NCI-H1092 treated with DMSO at 0.1 percent for 48 hours (cell line): ENCODE data around the gene HSD17B11.
A peak's percentile ranks its signal among the peaks of the same experiment; 100 is the strongest.
"Not testable (repeated sequence)": the region's sequence is repeated elsewhere in the genome, so short reads cannot be mapped to it uniquely, and the experiment has no call there.

Experiments used
- DNase-seq: peaks from one replicate; lab custom pipeline; 2025; lab: John Stamatoyannopoulos, UW

Gene HSD17B11

DNA sequence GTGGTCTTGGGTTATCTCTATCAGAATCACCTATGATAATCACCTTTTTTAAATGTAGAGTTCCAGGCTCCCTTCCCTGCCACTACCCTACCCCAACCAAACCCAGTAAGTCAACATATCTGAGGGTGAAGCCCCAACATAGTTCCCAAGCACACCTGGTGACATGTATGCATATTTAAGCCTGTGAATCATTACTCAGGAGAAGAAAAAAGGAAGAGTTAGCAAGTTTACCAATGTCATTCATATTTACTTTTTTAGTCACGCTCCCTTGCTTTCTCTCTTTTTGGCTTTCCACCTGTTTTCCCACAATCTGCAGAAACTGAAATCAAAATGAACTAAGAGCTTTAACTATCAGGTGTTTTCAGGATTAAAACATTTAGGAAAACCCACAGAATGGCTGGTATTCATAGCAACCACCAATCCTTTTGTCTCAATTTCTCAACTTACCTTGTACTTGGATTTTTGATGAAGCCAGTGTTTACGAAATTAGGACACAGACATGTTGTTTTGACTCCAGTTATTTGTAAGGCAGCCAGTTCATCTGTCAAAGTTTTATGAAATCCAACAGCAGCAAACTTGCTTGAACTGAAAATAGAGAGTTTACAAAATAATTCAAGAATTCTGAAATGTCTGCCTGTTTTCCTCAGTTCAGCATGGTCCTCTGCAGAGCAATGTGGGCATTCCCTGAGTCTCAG, 34.0 kb downstream of the HSD17B11 start:
- DNase-seq, result no peak

DNA sequence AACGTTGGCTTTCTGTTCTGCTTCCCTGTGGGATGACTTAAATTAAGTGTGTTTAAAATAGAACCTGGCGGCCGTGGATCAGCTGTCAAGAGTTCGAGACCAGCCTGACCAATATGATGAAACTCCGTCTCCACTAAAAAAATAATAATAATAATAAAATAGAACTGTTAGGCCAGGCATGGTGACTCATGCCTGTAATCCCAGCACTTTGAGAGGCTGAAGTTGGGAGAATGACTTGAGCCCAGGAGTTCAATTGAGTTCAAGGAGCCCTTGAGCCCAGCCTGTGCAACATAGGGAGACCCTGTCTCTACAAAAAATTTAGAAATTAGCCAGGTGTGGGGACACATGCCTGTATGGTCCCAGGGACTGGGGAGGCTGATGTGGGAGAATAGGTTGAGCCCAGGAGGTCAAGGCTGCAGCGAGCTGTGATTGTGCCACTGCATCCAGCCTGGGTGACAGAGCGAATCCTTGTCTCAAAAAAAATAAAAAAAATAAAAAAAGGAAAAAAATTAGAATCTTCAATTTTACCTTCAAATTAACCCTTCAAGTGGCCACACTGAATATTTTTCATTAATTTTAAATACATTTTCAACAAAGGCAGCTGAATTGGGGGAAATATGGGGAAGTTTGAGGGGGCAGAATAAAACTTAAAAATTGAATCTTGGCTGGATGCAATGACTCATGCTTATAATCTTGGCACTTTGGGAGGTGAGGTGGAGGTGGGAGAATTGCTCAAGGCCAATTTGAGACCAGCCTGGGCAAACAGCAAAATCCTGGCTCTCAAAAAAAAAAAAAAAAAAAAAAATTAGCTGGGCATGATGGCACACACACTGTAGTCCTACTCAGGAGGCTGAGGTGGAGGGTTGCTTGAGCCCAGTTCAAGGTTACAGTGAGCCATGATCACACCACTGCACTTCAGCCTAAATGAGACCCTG, 36.6 kb downstream of the HSD17B11 start:
- no peak for DNase-seq

DNA sequence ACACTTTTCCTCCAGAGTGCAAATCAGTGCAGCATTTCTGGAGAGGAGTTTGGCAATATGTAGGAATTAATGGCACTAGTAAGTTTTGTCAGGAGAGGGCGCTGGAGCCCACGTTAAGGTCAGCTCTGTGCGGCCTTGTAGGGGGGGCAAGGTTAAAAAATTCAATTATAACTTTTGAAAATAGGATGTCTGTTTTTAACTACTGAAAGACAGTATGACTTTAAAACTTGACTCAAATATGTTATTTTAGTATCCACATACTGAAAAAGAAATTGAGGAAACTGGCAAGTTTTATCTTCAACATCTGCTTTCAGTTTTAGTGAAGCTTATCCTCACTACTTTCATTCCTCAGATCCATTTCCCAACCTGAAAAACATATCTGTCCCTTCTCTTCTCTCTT, 37.4 kb downstream of the HSD17B11 start:
- DNase-seq, result peak; percentile 10

DNA sequence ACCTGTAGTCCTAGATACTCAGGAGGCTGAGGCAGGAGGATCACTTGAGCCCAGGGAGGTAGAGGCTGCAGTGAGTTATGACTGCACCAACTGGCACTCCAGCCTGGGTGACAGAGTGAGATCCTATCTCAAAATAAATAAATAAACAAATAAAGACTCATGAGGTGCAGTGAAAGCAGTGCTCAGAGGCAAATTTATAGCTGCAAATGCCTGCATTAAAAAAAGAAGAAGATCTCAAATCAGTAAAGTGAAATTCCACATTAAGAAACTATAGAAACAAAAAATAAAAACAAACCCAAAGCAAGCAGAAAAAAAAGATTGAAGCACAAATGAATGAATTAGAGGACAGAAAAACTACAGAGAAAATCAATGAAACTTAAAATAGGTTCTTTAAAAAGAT, 45.8 kb downstream of the HSD17B11 start:
- DNase-seq, result no peak

DNA sequence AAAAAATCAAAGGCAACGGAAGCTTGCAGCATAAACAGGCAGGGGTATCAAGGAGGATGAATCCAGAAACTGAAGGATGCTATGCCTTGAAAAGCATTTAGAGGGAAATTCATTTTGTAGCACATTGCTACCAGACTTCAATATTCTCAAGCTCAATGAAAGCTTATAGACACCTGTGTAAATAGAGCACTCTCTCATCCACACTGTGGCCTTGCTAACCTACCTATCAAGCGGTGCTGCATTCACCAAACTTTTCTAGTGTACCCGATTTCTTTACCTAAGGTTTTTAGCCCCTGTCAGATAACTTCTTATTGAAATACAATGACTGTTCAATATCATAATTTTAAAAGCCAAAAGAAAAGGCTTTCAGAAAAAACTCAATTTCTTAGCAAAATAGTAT, 48.1 kb downstream of the HSD17B11 start:
- no peak for DNase-seq

DNA sequence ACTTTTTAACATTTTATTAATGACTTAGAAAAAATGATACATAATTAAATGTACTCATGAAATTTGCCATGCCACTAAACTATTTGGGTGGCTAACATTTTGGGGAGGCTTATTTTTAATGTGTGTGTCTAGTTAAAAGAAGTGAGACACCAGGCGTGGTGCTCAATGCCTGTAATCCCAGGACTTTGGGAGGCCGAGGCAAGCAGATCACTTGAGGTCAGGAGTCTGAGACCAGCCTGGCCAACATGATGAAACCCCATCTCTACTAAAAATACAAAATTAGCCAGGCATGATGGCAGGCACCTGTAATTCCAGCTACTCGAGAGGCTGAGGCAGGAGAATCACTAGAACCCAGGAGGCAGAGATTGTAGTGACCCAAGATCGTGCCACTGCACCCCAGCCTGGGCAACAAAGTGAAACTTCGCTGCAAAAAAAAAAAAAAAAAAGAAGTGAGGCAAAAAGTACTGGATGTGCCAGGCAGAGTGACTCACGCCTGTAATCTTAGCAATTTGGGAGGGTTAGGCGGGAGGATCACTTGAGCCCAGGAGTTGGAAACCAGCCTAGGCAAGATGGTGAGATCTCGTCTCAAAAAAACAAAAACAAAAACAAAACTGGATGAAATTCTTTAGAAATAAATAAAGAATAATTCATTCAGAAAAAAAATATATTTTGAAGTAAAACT, 48.9 kb downstream of the HSD17B11 start:
- not testable (repeated sequence) for DNase-seq

DNA sequence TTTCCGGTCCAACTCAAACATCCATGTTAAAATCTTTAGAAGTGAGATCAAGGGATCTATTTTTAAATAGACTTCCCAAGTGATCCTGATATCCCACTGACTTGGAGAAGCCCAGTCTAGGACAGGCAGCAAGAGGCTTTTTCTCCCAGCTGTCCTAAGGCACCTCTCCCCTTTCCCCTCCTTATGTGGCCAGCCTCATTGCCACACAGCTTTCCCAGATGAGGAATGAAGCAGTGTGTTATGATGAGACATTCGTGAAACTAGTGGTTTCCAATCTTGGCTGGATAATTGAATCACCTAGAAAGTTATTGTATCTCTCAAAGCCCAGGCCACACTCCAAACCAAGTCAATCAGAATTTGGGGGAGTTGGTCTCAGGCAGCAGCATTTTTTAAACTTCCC, 51.5 kb downstream of the HSD17B11 start:
- no peak for DNase-seq

DNA sequence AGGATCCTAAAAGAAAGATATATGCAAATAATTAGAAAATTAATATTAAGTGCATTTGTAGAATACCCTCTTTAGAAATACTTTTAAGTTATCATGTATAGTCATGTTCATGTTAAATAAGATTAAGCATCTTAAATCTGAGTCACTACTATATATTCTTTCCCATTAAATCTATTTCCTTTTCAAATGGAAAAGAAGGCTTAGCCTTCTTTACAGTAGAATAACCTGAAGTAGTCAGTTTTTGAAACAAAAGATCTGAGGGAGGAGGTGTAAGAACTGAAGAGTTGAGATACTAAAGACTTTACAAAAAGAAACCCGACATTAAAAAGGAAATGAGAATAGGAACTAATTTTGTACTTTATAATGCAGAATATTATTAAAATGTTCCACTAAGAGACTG, 53.6 kb downstream of the HSD17B11 start:
- DNase-seq, result no peak

DNA sequence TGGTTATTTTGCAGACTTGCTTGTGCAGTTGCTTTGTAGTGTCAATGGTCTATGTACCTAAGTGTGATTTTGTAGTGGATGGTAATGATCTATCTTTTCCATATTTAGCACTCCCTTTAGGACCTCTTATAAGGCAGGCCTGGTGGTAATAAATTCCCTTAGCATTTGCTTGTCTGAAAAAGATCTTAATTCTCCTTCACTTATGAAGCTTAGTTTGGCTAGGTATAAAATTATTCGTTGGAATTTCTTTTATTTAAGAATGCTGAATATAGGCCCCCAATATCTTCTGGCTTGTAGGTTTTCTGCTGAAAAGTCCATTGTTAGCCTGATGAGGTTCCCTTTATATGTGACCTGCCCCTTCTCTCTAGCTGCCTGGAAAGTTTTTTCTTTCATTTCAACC, 57.7 kb downstream of the HSD17B11 start:
- no peak for DNase-seq

DNA sequence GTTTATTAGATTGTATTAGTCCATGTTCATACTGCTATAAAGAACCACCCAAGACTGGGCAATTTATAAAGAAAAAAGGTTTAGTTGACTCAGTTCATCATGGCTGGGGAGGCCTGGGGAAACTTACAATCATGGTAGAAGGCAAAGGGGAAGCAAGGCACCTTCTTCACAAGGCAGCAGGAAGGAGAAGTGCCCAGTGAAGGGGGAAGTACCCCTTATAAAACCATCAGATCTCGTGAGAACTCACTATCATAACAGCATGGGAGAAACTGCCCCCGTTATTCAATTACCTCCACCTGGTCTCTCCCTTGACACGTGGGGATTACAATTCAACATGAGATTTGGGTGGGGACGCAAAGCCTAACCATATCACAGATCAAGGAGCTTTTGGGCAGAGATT, 60.2 kb downstream of the HSD17B11 start:
- no peak for DNase-seq

DNA sequence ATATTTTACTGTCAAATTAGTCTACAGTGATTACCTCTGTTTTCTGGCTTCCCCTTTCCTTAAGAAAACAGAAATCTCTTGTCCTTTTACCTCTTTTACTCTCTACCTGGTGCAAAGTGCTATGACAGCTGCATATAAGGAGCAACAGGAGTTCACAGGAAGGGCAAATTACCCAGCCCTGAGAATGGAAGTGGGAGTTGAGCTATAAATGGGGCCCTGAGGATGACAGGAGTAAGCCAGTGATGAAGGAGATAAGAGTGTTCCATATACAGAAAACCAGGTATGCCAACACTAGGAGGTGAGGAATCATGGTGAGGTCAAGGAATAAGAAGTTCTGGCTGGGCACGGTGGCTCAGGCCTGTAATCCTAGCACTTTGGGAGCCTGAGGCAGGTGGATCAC, 63.9 kb downstream of the HSD17B11 start:
- DNase-seq, result no peak

DNA sequence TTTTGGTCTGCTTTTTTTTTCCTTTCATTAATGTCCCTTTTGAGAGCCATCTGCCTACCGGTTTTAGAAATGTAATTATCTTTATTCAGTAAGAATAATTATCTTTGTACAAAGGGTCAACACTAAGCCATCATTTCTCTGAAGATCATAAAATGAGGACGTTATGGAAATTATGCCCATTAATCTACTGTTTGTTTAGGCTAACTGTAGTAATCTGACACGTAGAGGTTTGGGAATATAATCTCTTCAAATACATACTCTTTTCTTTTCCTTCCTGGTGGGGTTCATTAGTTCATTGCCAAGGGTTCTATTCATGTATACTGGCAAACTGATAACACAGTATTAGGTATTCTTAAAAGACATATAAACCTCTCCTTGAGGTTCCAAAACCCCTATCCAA, 64.5 kb downstream of the HSD17B11 start:
- peak; percentile 68 for DNase-seq

DNA sequence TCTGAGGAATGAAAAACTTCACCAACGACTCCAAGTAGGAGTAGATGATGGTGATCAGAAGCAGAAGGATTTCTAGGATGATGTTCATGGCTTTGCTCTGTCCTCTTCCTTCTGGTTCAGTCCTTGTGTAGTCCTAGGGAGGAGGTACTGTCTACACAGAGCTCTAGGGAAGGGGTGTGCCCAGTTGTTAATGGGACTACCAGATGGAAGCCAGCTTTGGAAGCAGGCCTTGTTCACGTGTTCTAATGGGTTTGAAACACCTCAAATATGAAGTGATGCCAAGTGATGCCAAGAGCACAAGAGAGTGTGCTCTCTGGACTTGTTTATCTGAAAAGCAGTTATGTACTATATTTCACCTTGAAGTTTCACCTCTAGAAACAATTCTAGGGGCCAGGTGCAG, 68.2 kb downstream of the HSD17B11 start, which contains the start of gene HSD17B13:
Gene HSD17B13 (minus strand): TSS at position 129 of the 400 bp plus-strand sequence. CDS start 41 bp downstream, at position 88.
- peak; percentile 15 for DNase-seq

DNA sequence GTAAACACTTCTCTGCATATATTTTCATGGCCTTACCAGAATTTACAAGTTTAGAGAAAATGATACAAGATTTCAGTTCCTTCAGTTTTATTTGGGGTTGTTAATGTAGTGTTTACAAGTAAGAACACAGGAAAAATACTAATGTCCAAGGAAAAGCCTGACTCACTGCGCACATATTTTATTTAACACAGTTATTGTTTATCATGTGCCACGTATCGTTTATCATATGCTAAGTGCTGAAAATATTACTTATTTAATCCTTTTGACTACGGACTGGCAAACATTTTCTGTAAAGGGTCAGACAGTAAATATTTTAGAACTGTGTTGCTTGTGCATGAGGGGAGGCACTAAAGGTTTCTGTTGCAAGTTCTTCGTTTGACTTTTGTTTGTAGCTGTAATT, 69.1 kb downstream of the HSD17B11 start:
- DNase-seq, result no peak

DNA sequence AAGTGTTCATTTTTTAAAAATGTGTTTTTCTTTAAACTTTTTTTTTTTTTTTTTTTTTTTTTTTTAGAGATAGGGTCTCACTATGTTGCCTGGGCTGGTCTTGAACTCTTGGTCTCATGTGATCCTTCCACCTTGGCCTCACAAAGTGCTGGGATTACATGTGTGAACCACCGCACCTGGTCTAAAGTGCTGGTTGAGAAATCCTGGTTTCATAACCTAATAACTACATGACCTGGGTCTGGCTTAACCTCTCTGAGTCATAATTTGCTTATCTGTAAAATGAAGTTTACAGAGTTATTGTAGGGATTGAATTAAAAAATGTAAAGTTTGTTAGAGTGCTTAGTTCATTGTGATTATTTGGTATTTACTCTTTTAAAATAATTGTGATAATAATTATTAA, 73.5 kb downstream of the HSD17B11 start:
- DNase-seq, result no peak

DNA sequence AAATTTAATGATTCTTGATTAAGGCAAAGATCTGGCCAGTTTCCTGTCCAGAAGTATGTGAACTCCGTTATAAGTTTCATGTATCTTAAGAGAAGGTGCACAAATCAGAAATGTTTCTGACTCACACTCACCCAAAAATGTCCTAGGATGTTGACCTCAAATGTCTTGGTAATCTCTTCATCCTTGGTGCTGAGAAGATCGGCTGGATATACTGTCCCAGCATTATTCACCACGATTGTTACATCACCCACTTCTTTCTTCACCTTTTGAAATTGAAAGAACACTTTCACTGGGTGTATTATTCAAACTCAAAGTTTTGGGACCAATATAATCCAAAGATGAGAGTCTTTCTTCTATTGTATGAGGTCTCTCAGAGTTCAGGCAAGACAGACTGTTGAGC, 74.0 kb downstream of the HSD17B11 start:
- no peak for DNase-seq

DNA sequence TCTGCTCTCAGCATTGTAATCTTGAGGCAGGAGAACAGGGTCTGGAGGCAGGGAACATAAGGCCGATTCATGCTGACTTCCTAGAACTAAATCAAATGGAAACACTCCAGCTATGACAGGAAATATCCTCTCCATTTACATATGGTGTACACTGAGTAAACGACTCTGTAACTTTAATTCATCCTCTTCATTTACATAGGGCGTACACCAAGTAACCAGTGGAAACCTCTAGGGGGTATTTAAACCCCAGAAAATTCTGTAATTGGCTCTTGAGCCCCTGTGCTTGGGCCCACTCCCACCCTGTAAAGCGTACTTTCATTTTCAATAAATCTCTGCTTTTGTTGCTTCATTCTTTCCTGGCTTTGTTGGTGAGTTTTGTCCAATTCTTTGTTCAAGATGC, 76.0 kb downstream of the HSD17B11 start:
- not testable (repeated sequence) for DNase-seq

DNA sequence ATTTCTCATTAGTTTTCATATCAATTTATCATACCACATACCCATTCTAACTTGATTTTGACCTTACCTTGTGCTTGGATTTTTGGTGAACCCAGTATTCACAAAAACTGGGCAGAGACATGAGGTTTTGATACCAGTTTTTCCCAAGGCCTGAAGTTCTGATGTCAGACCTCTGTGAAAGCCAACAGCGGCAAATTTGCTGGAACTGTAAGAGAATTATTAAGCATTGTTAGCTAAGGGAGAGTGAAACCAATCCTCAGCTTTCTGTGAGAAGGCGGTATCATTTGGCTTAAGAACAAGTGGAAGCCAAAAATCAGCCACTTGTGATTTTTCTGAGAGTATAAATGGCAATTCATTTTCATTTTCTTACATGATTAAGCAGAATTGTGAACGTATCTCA, 77.2 kb downstream of the HSD17B11 start:
- no peak for DNase-seq

DNA sequence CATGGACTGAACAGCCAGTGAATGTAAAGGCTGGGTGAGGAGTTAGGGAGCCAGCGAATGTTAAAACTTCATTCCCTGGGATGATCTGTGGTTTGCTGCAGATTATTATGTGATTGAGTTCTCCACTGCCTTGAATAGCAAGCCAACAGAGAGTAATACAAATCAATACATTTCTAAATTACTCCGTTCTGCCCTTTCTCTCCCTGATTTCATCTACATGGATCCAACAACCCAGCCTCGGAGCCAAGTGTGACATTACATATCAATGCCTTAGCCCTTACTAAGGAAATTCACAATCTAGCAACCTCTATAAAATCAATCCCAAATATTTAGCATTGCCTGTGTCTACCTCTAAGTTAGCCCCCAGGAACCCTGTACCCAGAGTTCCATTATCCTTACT, 79.3 kb downstream of the HSD17B11 start:
- no peak for DNase-seq

DNA sequence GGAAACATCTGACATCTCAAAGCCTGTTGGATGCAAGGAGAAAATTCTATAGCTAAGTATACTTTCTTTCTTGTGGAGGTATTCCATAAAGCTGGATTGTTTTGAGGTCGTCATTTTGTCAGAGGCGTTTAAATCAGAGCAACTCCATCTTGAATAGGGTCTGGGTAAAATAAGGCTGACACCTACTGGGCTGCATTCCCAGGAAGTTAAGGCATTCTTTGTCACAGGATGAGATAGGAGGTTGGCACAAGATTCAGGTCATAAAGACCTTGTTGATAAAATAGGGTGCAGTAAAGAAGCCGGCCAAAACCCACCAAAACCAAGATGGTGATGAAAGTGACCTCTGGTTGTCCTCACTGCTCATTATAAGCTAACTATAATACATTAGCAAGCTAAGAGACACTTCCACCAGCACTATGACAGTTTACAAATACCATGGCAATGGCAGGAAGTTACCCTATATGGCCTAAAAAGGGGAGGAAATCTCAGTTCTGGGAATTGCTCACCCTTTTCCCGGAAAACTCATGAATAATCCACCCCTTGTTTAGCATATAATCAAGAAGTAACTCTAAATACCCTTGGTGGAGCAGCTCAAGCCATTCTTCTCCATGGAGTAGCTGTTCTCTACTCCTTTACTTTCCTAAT, 80.2 kb downstream of the HSD17B11 start:
- DNase-seq, result no peak

DNA sequence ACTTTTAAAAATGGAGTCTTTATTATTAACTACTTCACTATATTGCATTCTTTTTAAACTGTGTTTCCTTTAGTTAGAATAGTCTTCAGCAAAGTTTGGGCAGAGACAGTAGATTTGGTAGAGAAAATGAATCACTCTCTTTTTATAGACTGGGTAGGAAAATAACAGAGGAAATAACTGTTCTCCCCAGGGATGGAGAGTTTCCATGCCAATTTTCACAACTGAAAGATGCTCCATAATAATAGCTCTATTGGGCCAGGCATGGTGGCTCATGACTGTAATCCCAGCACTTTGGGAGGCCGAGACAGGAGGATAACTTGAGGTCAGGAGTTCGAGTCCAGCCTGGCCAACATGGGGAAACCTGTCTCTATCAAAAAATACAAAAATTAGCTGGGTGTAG, 81.4 kb downstream of the HSD17B11 start:
- DNase-seq, result no peak

DNA sequence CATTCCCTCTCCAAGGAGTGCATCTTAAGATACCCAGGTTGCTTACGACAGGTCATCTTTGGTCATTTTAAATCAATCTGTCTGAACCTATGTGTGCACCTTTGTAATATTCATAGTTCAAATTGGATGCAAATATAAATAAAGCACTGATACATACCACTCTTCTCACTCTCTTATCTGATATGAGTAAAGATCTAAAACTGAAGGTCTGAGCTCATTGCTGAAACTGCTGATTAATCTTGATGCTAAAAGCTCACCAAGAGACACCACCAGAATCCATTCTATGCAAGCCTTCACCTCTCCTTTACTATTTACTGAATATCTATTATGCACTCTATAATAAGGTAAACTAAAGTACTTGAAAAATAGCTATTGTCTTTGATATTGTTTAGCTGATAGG, 84.9 kb downstream of the HSD17B11 start:
- no peak for DNase-seq
